CD14-positive monocyte (primary cell): ENCODE results near the gene KASH5. TPM values are rescaled to one million over a fixed set of nuclear protein-coding genes. Genes with fewer than 3 reads are reported as not detected.

Source experiments
- DNase-seq, 3 donors: peaks; one replicate each; pipeline ENCODE4 v3.0.0-alpha.2; 2011 to 2022
- H2AFZ ChIP-seq: 2 replicates; pipeline ENCODE4 v1.6.0; 2012; ENCODE audit warnings: mild to moderate bottlenecking, low read depth, low read length, inconsistent platforms; ENCODE audit not compliant: insufficient read depth, poor library complexity, severe bottlenecking
- H3K27ac ChIP-seq, 2 donors: 1 replicate in 1 of 2; 2 replicates in 1 of 2; pipeline ENCODE4 v1.5.1; 2012 to 2013; ENCODE audit warnings: low read length in 2 of 2, control low read depth in 1 of 2, inconsistent platforms in 1 of 2, low read depth in 1 of 2, mild to moderate bottlenecking in 1 of 2
- H3K27me3 ChIP-seq, 2 donors: one replicate each; pipeline versions ENCODE4 v1.6.0 to v1.6.1; 2011 to 2013; ENCODE audit warnings: low read length in 2 of 2; ENCODE audit not compliant: control insufficient read depth in 2 of 2, insufficient read depth in 2 of 2
- H3K36me3 ChIP-seq, 2 donors: replicated peaks in 1 of 2; 1 replicate in 1 of 2; 2 replicates in 1 of 2; pipeline versions ENCODE4 v1.5.1 to v1.6.1; 2012 to 2013; ENCODE audit warnings: low read length in 2 of 2, control low read depth in 1 of 2, inconsistent platforms in 1 of 2, mild to moderate bottlenecking in 1 of 2; ENCODE audit not compliant: insufficient read depth in 2 of 2, control insufficient read depth in 1 of 2
- H3K4me1 ChIP-seq, 2 donors: 1 replicate in 1 of 2; 2 replicates in 1 of 2; pipeline versions ENCODE4 v1.5.1 to v1.6.1; 2012 to 2013; ENCODE audit warnings: low read length in 2 of 2, control low read depth in 1 of 2, inconsistent platforms in 1 of 2, mild to moderate bottlenecking in 1 of 2, moderate library complexity in 1 of 2; ENCODE audit not compliant: insufficient read depth in 2 of 2, control insufficient read depth in 1 of 2
- H3K4me2 ChIP-seq: replicated peaks from 2 replicates; pipeline ENCODE3; 2012; ENCODE audit warnings: low read length, moderate library complexity, mild to moderate bottlenecking; ENCODE audit not compliant: poor library complexity, severe bottlenecking; ENCODE audit errors: extremely low read depth
- H3K4me3 ChIP-seq, 3 experiments: fragments of 200-600 bp in 1 of 3; sonication (generic) in 1 of 3; replicated peaks in 1 of 3; 1 replicate in 2 of 3; 2 replicates in 1 of 3; pipeline ENCODE4 v1.5.1; 2011 to 2013; ENCODE audit warnings: low read length in 3 of 3, mild to moderate bottlenecking in 3 of 3, control low read depth in 2 of 3, low read depth in 2 of 3, inconsistent platforms in 1 of 3, moderate library complexity in 1 of 3
- H3K79me2 ChIP-seq: 2 replicates; pipeline ENCODE4 v1.6.0; 2012; ENCODE audit warnings: mild to moderate bottlenecking, control low read depth, inconsistent platforms, low read length, moderate library complexity; ENCODE audit not compliant: insufficient read depth
- H3K9ac ChIP-seq: 2 replicates; pipeline ENCODE4 v1.6.0; 2017; ENCODE audit warnings: low read length, mild to moderate bottlenecking; ENCODE audit not compliant: insufficient read depth, poor library complexity, severe bottlenecking
- H3K9me3 ChIP-seq, 2 donors: replicated peaks in 1 of 2; 1 replicate in 1 of 2; 2 replicates in 1 of 2; pipeline versions ENCODE4 v1.5.1 to v1.6.1; 2012 to 2013; ENCODE audit warnings: low read length in 2 of 2, control low read depth in 1 of 2; ENCODE audit not compliant: control insufficient read depth in 1 of 2, insufficient read depth in 1 of 2
- H4K20me1 ChIP-seq: 2 replicates; pipeline ENCODE4 v1.6.0; 2012; ENCODE audit warnings: mild to moderate bottlenecking, low read length, control low read depth, moderate library complexity; ENCODE audit not compliant: insufficient read depth
- H3K27ac Mint-ChIP-seq, 7 donors: one replicate each; pipeline ENCODE4 v1.8.0; 2020; ENCODE audit warnings: mild to moderate bottlenecking in 7 of 7, mixed read lengths in 7 of 7, moderate library complexity in 6 of 7, inconsistent platforms in 2 of 7
- H3K27me3 Mint-ChIP-seq, 3 donors: one replicate each; pipeline ENCODE4 v1.8.0; 2021 to 2022; ENCODE audit warnings: low read depth in 3 of 3, mild to moderate bottlenecking in 3 of 3, mixed read lengths in 3 of 3, moderate library complexity in 3 of 3, inconsistent platforms in 1 of 3
- H3K36me3 Mint-ChIP-seq, 2 donors: one replicate each; pipeline ENCODE4 v1.8.0; 2020; ENCODE audit warnings: mixed read lengths in 2 of 2, inconsistent platforms in 1 of 2, mild to moderate bottlenecking in 1 of 2
- H3K4me1 Mint-ChIP-seq: one replicate; pipeline ENCODE4 v1.8.0; 2020; ENCODE audit warnings: mild to moderate bottlenecking, mixed read lengths
- H3K4me3 Mint-ChIP-seq, 2 donors: one replicate each; pipeline ENCODE4 v1.8.0; 2020; ENCODE audit warnings: mild to moderate bottlenecking in 2 of 2, mixed read lengths in 2 of 2, moderate library complexity in 1 of 2
- H3K9me3 Mint-ChIP-seq, 7 donors: one replicate each; pipeline ENCODE4 v1.8.0; 2020 to 2022; ENCODE audit warnings: mixed read lengths in 7 of 7, mild to moderate bottlenecking in 6 of 7, moderate library complexity in 6 of 7, inconsistent platforms in 2 of 7
- CTCF ChIP-seq: fragments of 200-600 bp; IDR thresholded peaks from one replicate; pipeline ENCODE4 v1.8.0; 2022; ENCODE audit warnings: antibody characterized with exemption, mild to moderate bottlenecking
- WGBS: methylation state at CpG from one replicate; pipeline ENCODE4 v1.1.5; 2013; ENCODE audit warnings: missing lambda C conversion rate; ENCODE audit not compliant: insufficient coverage; 5-methylcytosine and 5-hydroxymethylcytosine counted together
- intact Hi-C, 2 donors: fragments of 100-400 bp; cut with micrococcal nuclease; formaldehyde crosslinking; loops; one replicate each; pipeline versions ENCODE4 v1.15.0 to v1.15.1; 2023
- polyA plus RNA-seq, 3 donors: library from polyadenylated mRNA; depleted of rRNA in 1 of 3; unstranded in 2 of 3; stranded (reverse) in 1 of 3; fragments of 300-500 nt in 2 of 3; fragments of >200 nt in 1 of 3; fragmentation: Illumina TruSeq in 2 of 3; gene quantifications; 1 replicate in 2 of 3; 2 replicates in 1 of 3; pipeline ENCODE4 v1.2.3, GENCODE V29; 2012 to 2021

KASH5 gene
- polyA plus RNA-seq, 3 donors = not detected

- H3K79me2 ChIP-seq = no peaks in the 10 kb centered on the region
- Mint-ChIP-seq H3K4me1 (no peaks in the 10 kb centered on the region), H3K27ac (no peak overlapping the region), H3K4me3 (no peak overlapping the region), H3K36me3 (no peaks in the 10 kb centered on the region), H3K27me3 (peaks cover 12 to 18% (median 14%) of the 10 kb centered on the region in 3 donors), H3K9me3 (peaks cover 3 to 19% (median 10%) of the 10 kb centered on the region in 7 donors)
- no peak for TF ChIP-seq CTCF
- H3K4me1 ChIP-seq = no peaks in the 10 kb centered on the region
- H3K27me3 ChIP-seq = peaks cover 0 to 3% of the 10 kb centered on the region in 2 donors
- H3K4me2 ChIP-seq = no peak overlapping the region
- no peak overlapping the region for H3K27ac ChIP-seq
- no peak overlapping the region for H3K4me3 ChIP-seq
- no peaks in the 10 kb centered on the region for H4K20me1 ChIP-seq
- no peak overlapping the region for H2AFZ ChIP-seq
- H3K36me3 ChIP-seq = no peaks in the 10 kb centered on the region
- peaks cover 0 to 8% of the 10 kb centered on the region in 2 donors for H3K9me3 ChIP-seq
- H3K9ac ChIP-seq = no peak overlapping the region
- intact Hi-C loops = no loop called here
- no peak for DNase-seq
- WGBS = no CpG with 5 or more reads among the region's 3 CpGs
Measured at GRCh38 chr19:49380391-49380790, 7.7 kb upstream of the KASH5 start.

GRCh38 chr19:49382639-49383038 is 5.4 kb upstream of the KASH5 start:
- H3K4me1 Mint-ChIP-seq = peaks cover 2% of the 10 kb centered on the region
- intact Hi-C loops = no loop called here

More at GRCh38 chr19:49382639-49383038, 5.4 kb upstream of the KASH5 start:
- Histone ChIP-seq H3K4me3 (no peak overlapping the region), H4K20me1 (no peaks in the 10 kb centered on the region), H3K27me3 (peaks cover 0 to 3% of the 10 kb centered on the region in 2 donors), H3K79me2 (no peaks in the 10 kb centered on the region), H3K27ac (no peak overlapping the region), H2AFZ (no peak overlapping the region), H3K4me2 (no peak overlapping the region), H3K4me1 (no peaks in the 10 kb centered on the region), H3K9me3 (peaks cover 0 to 8% of the 10 kb centered on the region in 2 donors), H3K9ac (no peak overlapping the region), H3K36me3 (no peaks in the 10 kb centered on the region)
- H3K9me3 Mint-ChIP-seq = peaks cover 3 to 19% (median 10%) of the 10 kb centered on the region in 7 donors
- no peak for TF ChIP-seq CTCF
- no peak overlapping the region for H3K4me3 Mint-ChIP-seq
- 92% methylated on average over 2 of the region's 5 CpGs for WGBS
- H3K36me3 Mint-ChIP-seq = no peaks in the 10 kb centered on the region
- no peak for DNase-seq
- peaks cover 11 to 18% (median 12%) of the 10 kb centered on the region in 3 donors for H3K27me3 Mint-ChIP-seq
- no peak overlapping the region for H3K27ac Mint-ChIP-seq
